GM18868 (cell line): Measurements from ENCODE around the gene OR10A3.
A peak's percentile ranks its signal among the peaks of the same experiment; 100 is the strongest.

Experiments
- ATAC-seq: cut with Tn5 transposase; IDR thresholded peaks from one replicate; pipeline ENCODE4 v1.9.1; 2021; ENCODE audit warnings: mild to moderate bottlenecking, moderate library complexity; ENCODE audit not compliant: unreplicated experiment

The OR10A3 gene

DNA sequence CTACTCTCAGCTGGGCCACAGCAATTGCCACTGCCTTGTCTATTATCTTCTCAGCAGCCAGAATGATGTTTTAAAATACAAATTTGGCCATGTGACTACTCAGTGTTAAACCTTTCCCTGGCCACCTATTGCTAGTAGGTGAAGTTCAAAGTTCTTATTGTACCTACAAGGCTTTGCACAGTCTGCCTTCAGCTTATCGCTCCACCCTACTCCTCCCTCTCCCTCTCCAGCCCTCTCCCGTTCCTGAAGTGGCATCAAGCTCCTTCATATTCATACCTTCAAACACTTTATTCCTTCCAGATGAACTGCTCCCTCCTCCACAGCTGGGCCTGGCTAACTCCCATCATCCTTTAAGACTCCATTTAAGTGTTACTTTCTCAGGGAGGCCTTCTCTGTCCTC, 47.7 kb downstream of the OR10A3 start:
- no peak for ATAC-seq

DNA sequence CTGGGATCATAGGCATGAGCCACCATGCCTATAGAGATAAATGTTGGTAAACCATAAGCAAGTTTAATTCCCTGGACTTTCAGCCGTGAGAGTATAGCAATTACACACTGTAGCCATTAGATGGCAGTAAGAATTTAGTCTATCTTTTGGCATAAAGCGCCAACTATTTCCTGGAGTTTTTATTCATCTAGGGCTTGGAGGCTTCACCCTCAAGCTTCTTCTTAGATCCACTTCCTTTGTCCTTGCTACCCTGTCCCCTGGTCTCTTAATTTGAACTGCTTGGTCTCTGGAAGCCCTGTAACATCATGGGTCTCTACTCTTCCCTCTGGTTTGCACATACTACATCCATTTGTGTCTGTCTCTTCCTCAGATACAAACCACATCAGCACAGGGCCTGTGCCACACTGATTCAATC, 48.7 kb downstream of the OR10A3 start:
- ATAC-seq: peak; percentile 51

DNA sequence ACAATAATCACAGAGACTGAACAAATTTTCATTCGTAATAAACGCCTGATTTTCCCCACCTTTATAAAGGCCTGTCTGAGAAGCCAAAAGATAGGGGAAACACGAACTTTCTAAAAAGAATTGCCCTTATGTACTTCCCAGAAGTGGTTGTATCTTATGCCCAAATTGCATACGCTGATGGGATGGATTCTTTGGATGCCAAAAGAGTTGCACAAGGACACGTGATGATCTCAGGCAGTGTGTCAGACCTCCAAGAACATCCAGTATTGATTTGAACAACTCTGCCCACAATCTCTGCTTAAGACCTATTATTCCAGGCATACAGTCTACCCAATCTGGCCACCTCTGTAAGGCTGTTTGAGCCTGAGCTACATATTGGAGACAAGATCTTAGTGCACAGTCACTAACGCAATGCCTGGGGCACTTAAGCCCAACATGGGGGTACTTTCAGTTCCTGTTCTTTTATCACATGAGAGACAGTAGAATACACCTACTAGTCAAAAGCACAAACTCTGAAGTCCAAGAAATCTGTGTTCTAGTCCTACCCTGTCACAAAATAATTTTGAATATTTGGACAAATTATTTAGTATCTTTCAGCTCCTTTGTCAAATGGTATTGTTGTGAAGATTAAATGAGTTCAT, 49.3 kb downstream of the OR10A3 start:
- peak; percentile 77 for ATAC-seq

DNA sequence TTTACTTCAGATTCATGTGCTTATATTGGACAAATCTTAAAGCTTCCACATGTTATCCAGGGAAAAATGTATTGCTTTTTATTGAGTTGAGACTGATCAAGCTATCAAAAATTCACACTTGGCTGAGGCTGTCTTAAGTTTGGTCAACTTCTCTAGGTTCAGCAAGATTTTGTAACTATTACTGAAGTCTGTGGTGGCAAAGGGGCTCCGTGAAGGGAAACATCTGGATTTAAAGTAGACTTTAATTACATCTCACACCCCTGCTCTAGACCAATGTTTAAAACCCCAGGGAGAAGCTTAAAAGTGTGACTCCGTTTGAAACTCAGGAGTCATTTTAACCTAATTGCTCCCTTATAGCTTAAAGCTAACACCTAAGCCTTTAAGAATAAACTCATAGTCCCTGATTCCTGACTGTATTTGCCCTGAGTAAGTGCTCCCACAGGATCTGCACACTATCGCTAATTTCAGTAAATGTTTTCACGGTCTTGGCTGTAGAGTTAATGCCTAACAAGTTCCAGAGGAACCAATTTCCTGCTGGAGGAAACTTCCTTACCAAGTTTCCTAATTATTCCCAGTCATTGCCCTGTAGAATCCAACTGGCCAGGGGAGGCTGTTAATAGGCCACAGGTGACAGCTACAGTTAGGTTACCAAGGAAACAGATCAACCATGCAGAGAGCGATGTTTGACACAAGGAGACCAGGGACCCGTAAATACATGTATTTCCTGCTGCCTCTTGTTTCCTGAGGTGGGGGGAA, 50.9 kb downstream of the OR10A3 start:
- ATAC-seq: peak; percentile 27

DNA sequence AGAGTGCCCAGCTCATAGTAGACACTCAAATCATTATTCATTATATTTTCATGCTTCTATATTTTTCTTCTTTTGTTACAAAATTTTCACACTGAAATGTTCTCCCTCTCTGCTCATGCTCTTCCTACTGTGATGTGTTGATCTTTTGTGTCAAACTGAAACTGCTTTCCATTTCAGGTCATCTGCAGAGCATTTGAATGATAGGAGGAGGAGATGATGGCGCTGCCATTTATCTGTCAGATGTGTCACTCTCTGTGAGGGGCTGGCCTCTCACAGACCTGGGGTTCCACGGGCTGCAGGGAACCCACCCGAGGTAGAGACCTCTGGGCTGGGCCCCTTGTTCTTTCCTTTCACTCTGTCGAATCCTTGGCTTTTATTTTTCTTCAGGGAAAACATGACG, 51.5 kb downstream of the OR10A3 start:
- peak; percentile 47 for ATAC-seq
